ENCODE data around the gene FSTL4. TPM values are rescaled to one million over a fixed set of nuclear protein-coding genes. Genes with fewer than 3 reads are reported as not detected.

FSTL4 gene
- total and polyA plus RNA-seq, 2 experiments from 2014 or later = 1.4 to 2.8 TPM

- H3K27me3 Mint-ChIP-seq (ENCODE audit: insufficient read depth, low read depth, poor library complexity) = no peaks in the 10 kb centered on the region
- Histone ChIP-seq H3K36me3 (ENCODE audit: insufficient read depth) (no peaks in the 10 kb centered on the region), H3K4me1 (ENCODE audit: insufficient read depth) (no peaks in the 10 kb centered on the region), H3K9me2 (ENCODE audit: insufficient read depth) (0 out of 2 replicates have a peak, but pooled peaks cover 3% of the 10 kb centered on the region), H3F3A (replicated peaks; ENCODE audit: low read depth) (no peaks in the 10 kb centered on the region), H3K27me3 (ENCODE audit: insufficient read depth) (no peaks in the 10 kb centered on the region), H3K27ac (ENCODE audit: low read depth) (no peak overlapping the region), H2AFZ (no peak overlapping the region), H3K4me2 (no peak overlapping the region), H4K20me1 (replicated peaks; ENCODE audit: insufficient read depth) (no peaks in the 10 kb centered on the region; the same call in 1 of the 2 replicates), H3K79me2 (replicated peaks; ENCODE audit: insufficient read depth) (no peaks in the 10 kb centered on the region), H3K4me3 (no peak overlapping the region)
- ATAC-seq = peak; percentile 77
- no peaks in the 10 kb centered on the region; the same call in 2 of the 3 replicates for H3K9me3 Mint-ChIP-seq
- no peak overlapping the region for H3K27ac Mint-ChIP-seq
- no peaks in the 10 kb centered on the region for H3K36me3 Mint-ChIP-seq (ENCODE audit: low read depth)
- DNase-seq (ENCODE audit: low spot score) = peak; percentile 71
- TF ChIP-seq POLR2AphosphoS5 (IDR thresholded peaks at IDR 0.05; ENCODE audit: low read depth) (no peak), CREB1 (CRISPR knock-in tag; IDR thresholded peaks at IDR 0.05; ENCODE audit: low read depth) (no peak), ZNF114 (CRISPR knock-in tag; IDR thresholded peaks at IDR 0.05) (no peak), NANOG (IDR thresholded peaks at IDR 0.05; ENCODE audit: borderline replicate concordance) (no peak), ZNF331 (CRISPR knock-in tag; IDR thresholded peaks at IDR 0.05; ENCODE audit: low read depth) (no peak)
- TF ChIP-seq, protein P1, sequence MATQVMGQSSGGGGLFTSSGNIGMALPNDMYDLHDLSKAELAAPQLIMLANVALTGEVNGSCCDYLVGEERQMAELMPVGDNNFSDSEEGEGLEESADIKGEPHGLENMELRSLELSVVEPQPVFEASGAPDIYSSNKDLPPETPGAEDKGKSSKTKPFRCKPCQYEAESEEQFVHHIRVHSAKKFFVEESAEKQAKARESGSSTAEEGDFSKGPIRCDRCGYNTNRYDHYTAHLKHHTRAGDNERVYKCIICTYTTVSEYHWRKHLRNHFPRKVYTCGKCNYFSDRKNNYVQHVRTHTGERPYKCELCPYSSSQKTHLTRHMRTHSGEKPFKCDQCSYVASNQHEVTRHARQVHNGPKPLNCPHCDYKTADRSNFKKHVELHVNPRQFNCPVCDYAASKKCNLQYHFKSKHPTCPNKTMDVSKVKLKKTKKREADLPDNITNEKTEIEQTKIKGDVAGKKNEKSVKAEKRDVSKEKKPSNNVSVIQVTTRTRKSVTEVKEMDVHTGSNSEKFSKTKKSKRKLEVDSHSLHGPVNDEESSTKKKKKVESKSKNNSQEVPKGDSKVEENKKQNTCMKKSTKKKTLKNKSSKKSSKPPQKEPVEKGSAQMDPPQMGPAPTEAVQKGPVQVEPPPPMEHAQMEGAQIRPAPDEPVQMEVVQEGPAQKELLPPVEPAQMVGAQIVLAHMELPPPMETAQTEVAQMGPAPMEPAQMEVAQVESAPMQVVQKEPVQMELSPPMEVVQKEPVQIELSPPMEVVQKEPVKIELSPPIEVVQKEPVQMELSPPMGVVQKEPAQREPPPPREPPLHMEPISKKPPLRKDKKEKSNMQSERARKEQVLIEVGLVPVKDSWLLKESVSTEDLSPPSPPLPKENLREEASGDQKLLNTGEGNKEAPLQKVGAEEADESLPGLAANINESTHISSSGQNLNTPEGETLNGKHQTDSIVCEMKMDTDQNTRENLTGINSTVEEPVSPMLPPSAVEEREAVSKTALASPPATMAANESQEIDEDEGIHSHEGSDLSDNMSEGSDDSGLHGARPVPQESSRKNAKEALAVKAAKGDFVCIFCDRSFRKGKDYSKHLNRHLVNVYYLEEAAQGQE (IDR thresholded peaks at IDR 0.05; ENCODE audit: unreplicated experiment) = peak; percentile 96
- TF ChIP-seq, protein P2, sequence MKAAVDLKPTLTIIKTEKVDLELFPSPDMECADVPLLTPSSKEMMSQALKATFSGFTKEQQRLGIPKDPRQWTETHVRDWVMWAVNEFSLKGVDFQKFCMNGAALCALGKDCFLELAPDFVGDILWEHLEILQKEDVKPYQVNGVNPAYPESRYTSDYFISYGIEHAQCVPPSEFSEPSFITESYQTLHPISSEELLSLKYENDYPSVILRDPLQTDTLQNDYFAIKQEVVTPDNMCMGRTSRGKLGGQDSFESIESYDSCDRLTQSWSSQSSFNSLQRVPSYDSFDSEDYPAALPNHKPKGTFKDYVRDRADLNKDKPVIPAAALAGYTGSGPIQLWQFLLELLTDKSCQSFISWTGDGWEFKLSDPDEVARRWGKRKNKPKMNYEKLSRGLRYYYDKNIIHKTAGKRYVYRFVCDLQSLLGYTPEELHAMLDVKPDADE (IDR thresholded peaks at IDR 0.05) = no peak
- H3K4me3 Mint-ChIP-seq = no peak overlapping the region
- peaks cover 5% of the 10 kb centered on the region; the same call in 2 of the 3 replicates for H3K4me1 Mint-ChIP-seq
Measured at GRCh38 chr5:133565993-133566392, 46.3 kb downstream of the FSTL4 start.

- H4K20me1 ChIP-seq (replicated peaks; ENCODE audit: insufficient read depth) = no peaks in the 10 kb centered on the region; the same call in 1 of the 2 replicates
- DNase-seq (ENCODE audit: low spot score) (no peak), ATAC-seq (no peak)
- H3F3A ChIP-seq (replicated peaks; ENCODE audit: low read depth) = no peaks in the 10 kb centered on the region
- 0 out of 2 replicates have a peak, but pooled peaks cover 3% of the 10 kb centered on the region for H3K9me2 ChIP-seq (ENCODE audit: insufficient read depth)
- H3K27me3 ChIP-seq (ENCODE audit: insufficient read depth) = no peaks in the 10 kb centered on the region
- no peak overlapping the region for H3K4me3 Mint-ChIP-seq
- H3K4me2 ChIP-seq = no peak overlapping the region
- H3K27ac Mint-ChIP-seq = no peak overlapping the region
- no peaks in the 10 kb centered on the region; the same call in 2 of the 3 replicates for H3K9me3 Mint-ChIP-seq
- no peaks in the 10 kb centered on the region for H3K27me3 Mint-ChIP-seq (ENCODE audit: insufficient read depth, low read depth, poor library complexity)
- H3K4me3 ChIP-seq = no peak overlapping the region
- no peak overlapping the region for H2AFZ ChIP-seq
- no peaks in the 10 kb centered on the region for H3K36me3 ChIP-seq (ENCODE audit: insufficient read depth)
- no peaks in the 10 kb centered on the region for H3K79me2 ChIP-seq (replicated peaks; ENCODE audit: insufficient read depth)
- H3K36me3 Mint-ChIP-seq (ENCODE audit: low read depth) = no peaks in the 10 kb centered on the region
- H3K27ac ChIP-seq (ENCODE audit: low read depth) = no peak overlapping the region
- peaks cover 5% of the 10 kb centered on the region; the same call in 2 of the 3 replicates for H3K4me1 Mint-ChIP-seq
- H3K4me1 ChIP-seq (ENCODE audit: insufficient read depth) = no peaks in the 10 kb centered on the region
- no peak for TF ChIP-seq EZH2 (IDR thresholded peaks at IDR 0.05; ENCODE audit: low read depth, unreplicated experiment)
- TF ChIP-seq, protein P2 (IDR thresholded peaks at IDR 0.05) = no peak
- TF ChIP-seq, protein P1 (IDR thresholded peaks at IDR 0.05; ENCODE audit: unreplicated experiment) = no peak
Measured at GRCh38 chr5:133564921-133565565, 47.3 kb downstream of the FSTL4 start.
